GM23338 (cell line): ENCODE data around the gene RECQL5. TPM values are rescaled to one million over a fixed set of nuclear protein-coding genes. Genes with fewer than 3 reads are reported as not detected.

ENCODE experiments used
- ATAC-seq: fragments of 200-7000 bp; cut with Tn5 transposase; 3 replicates; pipeline ENCODE4 v1.9.1; 2020
- DNase-seq: peaks from one replicate; pipeline ENCODE4 v3.0.0-alpha.2; 2015; ENCODE audit warnings: low spot score
- H2AFZ ChIP-seq: fragments of 200-600 bp; sonication (generic); 2 replicates; pipeline ENCODE4 v1.8.0; 2016; ENCODE audit warnings: antibody characterized with exemption, mild to moderate bottlenecking, moderate library complexity
- H3F3A ChIP-seq: fragments of 200-600 bp; sonication (generic); replicated peaks from 2 replicates; pipeline ENCODE4 v1.8.0; 2017; ENCODE audit warnings: antibody characterized with exemption, mixed run types, low read depth
- H3K27ac ChIP-seq: fragments of 200-600 bp; sonication (generic); 2 replicates; pipeline ENCODE4 v1.6.1; 2016; ENCODE audit warnings: low read depth
- H3K27me3 ChIP-seq: fragments of 200-600 bp; sonication (generic); 2 replicates; pipeline ENCODE4 v1.8.0; 2016; ENCODE audit warnings: mild to moderate bottlenecking, mixed run types, moderate library complexity; ENCODE audit not compliant: insufficient read depth
- H3K36me3 ChIP-seq: fragments of 200-600 bp; sonication (generic); 2 replicates; pipeline ENCODE4 v1.8.0; 2016; ENCODE audit warnings: mild to moderate bottlenecking; ENCODE audit not compliant: insufficient read depth
- H3K4me1 ChIP-seq: fragments of 200-600 bp; sonication (generic); 2 replicates; pipeline ENCODE4 v1.8.0; 2016; ENCODE audit warnings: mild to moderate bottlenecking, moderate library complexity; ENCODE audit not compliant: insufficient read depth
- H3K4me2 ChIP-seq: fragments of 200-600 bp; sonication (generic); 2 replicates; pipeline ENCODE4 v1.7.1; 2017; ENCODE audit warnings: mixed run types
- H3K4me3 ChIP-seq: fragments of 200-600 bp; sonication (generic); 2 replicates; pipeline ENCODE4 v1.6.1; 2016; ENCODE audit warnings: mixed run types
- H3K79me2 ChIP-seq: fragments of 200-600 bp; sonication (generic); replicated peaks from 2 replicates; pipeline ENCODE4 v1.8.0; 2017; ENCODE audit warnings: mild to moderate bottlenecking; ENCODE audit not compliant: insufficient read depth
- H3K9me2 ChIP-seq: fragments of 200-600 bp; sonication (generic); 2 replicates; pipeline ENCODE4 v1.8.0; 2017; ENCODE audit not compliant: insufficient read depth
- H4K20me1 ChIP-seq: fragments of 200-600 bp; sonication (generic); replicated peaks from 2 replicates; pipeline ENCODE4 v1.8.0; 2017; ENCODE audit warnings: mild to moderate bottlenecking; ENCODE audit not compliant: insufficient read depth
- H3K27ac Mint-ChIP-seq: 2 replicates; pipeline ENCODE4 v1.8.0; 2020; ENCODE audit warnings: inconsistent platforms, mild to moderate bottlenecking, moderate library complexity, mixed read lengths
- H3K27me3 Mint-ChIP-seq: 3 replicates; pipeline ENCODE4 v1.8.0; 2022; ENCODE audit warnings: low read depth, mild to moderate bottlenecking, moderate library complexity, mixed read lengths, inconsistent platforms; ENCODE audit not compliant: insufficient read depth, poor library complexity
- H3K36me3 Mint-ChIP-seq: 3 replicates; pipeline ENCODE4 v1.8.0; 2021; ENCODE audit warnings: low read depth, mild to moderate bottlenecking, inconsistent platforms, moderate library complexity, mixed read lengths
- H3K4me1 Mint-ChIP-seq: 3 replicates; pipeline ENCODE4 v1.8.0; 2020; ENCODE audit warnings: mild to moderate bottlenecking, inconsistent platforms, mixed read lengths
- H3K4me3 Mint-ChIP-seq: 3 replicates; pipeline ENCODE4 v1.8.0; 2021; ENCODE audit warnings: moderate library complexity, mild to moderate bottlenecking, inconsistent platforms, mixed read lengths
- H3K9me3 Mint-ChIP-seq: 3 replicates; pipeline ENCODE4 v1.8.0; 2020; ENCODE audit warnings: moderate library complexity, mild to moderate bottlenecking, inconsistent platforms, mixed read lengths
- CREB1 ChIP-seq: fragments of 250-450 bp; sonication (Bioruptor Pico); IDR thresholded peaks from 2 replicates; pipeline ENCODE4 v1.5.0; 2020; ENCODE audit warnings: low read depth, mild to moderate bottlenecking, moderate library complexity
- EZH2phosphoT487 ChIP-seq: fragments of 200-600 bp; sonication (generic); IDR thresholded peaks from one replicate; pipeline ENCODE4 v1.8.1; 2018; ENCODE audit warnings: antibody characterized with exemption; ENCODE audit not compliant: unreplicated experiment
- JUNB ChIP-seq: IDR thresholded peaks from one replicate; pipeline ENCODE4 v1.6.1; 2016; ENCODE audit warnings: antibody characterized with exemption; ENCODE audit not compliant: unreplicated experiment
- POLR2AphosphoS5 ChIP-seq: IDR thresholded peaks from 2 replicates; pipeline ENCODE4 v1.6.1; 2016; ENCODE audit warnings: antibody characterized with exemption, low read depth
- STAT1 ChIP-seq: IDR thresholded peaks from one replicate; pipeline ENCODE4 v1.6.1; 2016; ENCODE audit warnings: antibody characterized with exemption; ENCODE audit not compliant: unreplicated experiment
- ZNF331 ChIP-seq: fragments of 250-450 bp; sonication (Bioruptor Pico); IDR thresholded peaks from 2 replicates; pipeline ENCODE4 v1.5.0; 2020; ENCODE audit warnings: low read depth, mild to moderate bottlenecking, moderate library complexity
- polyA plus RNA-seq: library from polyadenylated mRNA; unstranded; fragments of >200 nt; fragmentation: Nextera tagmentation; extraction: Ambion mirVana; gene quantifications from 2 replicates; pipeline ENCODE4 v1.2.1, GENCODE V29; 2016
- total RNA-seq: library from RNA; depleted of rRNA; stranded (reverse); fragments of >200 nt; shearing (Covaris generic); gene quantifications from 2 replicates; pipeline ENCODE4 v1.2.3, GENCODE V29; 2014
- TF ChIP-seq, protein P1 (sequence below), 2 experiments: fragments of 200-600 bp in 1 of 2; sonication (generic) in 1 of 2; conservative IDR thresholded peaks; 2 replicates each; pipeline versions ENCODE4 v1.5.1 to v1.6.1; 2016 to 2017; ENCODE audit warnings: antibody characterized with exemption in 2 of 2, low read depth in 2 of 2, mild to moderate bottlenecking in 2 of 2, moderate library complexity in 1 of 2

Gene RECQL5
- total and polyA plus RNA-seq, 2 experiments from 2014 or later: 20.0 to 23.3 TPM

DNA sequence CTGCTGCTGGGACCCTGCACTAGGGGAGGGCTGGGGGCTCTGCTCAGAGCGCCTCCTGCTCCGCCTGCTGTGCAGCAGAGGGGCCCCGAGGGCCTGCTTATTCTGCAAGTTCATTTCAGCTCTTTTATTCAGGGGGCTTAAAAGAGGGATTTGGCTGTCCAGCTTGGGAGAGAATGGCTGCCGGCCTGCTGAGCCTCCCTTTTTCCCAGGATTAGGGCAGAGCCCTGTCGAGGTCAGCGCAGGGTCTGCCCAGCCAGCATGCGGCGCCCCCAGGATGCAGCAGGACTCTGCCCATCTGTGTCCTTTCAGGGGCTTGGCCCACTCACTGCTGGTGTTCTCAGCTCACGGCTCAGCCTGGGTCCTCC lies 32.6 kb downstream of the RECQL5 start:
- DNase-seq (no peak), ATAC-seq (no peak)
- Histone ChIP-seq H3K4me3 (peak overlapping the region; percentile 43), H3K36me3 (no peaks in the 10 kb centered on the region), H2AFZ (no peak overlapping the region), H3F3A (no peaks in the 10 kb centered on the region), H3K27me3 (no peaks in the 10 kb centered on the region), H3K4me2 (peak overlapping the region; percentile 69), H3K4me1 (peaks cover 9% of the 10 kb centered on the region), H4K20me1 (no peaks in the 10 kb centered on the region; the same call in 1 of the 2 replicates), H3K27ac (no peak overlapping the region), H3K79me2 (no peaks in the 10 kb centered on the region), H3K9me2 (no peaks in the 10 kb centered on the region)
- H3K4me3 Mint-ChIP-seq: no peak overlapping the region
- no peak overlapping the region for H3K27ac Mint-ChIP-seq
- TF ChIP-seq, protein P1, sequence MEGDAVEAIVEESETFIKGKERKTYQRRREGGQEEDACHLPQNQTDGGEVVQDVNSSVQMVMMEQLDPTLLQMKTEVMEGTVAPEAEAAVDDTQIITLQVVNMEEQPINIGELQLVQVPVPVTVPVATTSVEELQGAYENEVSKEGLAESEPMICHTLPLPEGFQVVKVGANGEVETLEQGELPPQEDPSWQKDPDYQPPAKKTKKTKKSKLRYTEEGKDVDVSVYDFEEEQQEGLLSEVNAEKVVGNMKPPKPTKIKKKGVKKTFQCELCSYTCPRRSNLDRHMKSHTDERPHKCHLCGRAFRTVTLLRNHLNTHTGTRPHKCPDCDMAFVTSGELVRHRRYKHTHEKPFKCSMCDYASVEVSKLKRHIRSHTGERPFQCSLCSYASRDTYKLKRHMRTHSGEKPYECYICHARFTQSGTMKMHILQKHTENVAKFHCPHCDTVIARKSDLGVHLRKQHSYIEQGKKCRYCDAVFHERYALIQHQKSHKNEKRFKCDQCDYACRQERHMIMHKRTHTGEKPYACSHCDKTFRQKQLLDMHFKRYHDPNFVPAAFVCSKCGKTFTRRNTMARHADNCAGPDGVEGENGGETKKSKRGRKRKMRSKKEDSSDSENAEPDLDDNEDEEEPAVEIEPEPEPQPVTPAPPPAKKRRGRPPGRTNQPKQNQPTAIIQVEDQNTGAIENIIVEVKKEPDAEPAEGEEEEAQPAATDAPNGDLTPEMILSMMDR (conservative IDR thresholded peaks at IDR 0.05; ENCODE audit: low read depth in 2 of 2): no peak
- TF ChIP-seq JUNB (no peak), POLR2AphosphoS5 (no peak), ZNF331 (CRISPR knock-in tag) (no peak), EZH2phosphoT487 (no peak)
- no peaks in the 10 kb centered on the region for H3K9me3 Mint-ChIP-seq
- peaks cover 22% of the 10 kb centered on the region for H3K4me1 Mint-ChIP-seq
- peaks cover 19% of the 10 kb centered on the region for H3K27me3 Mint-ChIP-seq
- H3K36me3 Mint-ChIP-seq: peaks cover 5% of the 10 kb centered on the region; the same call in 1 of the 3 replicates

DNA sequence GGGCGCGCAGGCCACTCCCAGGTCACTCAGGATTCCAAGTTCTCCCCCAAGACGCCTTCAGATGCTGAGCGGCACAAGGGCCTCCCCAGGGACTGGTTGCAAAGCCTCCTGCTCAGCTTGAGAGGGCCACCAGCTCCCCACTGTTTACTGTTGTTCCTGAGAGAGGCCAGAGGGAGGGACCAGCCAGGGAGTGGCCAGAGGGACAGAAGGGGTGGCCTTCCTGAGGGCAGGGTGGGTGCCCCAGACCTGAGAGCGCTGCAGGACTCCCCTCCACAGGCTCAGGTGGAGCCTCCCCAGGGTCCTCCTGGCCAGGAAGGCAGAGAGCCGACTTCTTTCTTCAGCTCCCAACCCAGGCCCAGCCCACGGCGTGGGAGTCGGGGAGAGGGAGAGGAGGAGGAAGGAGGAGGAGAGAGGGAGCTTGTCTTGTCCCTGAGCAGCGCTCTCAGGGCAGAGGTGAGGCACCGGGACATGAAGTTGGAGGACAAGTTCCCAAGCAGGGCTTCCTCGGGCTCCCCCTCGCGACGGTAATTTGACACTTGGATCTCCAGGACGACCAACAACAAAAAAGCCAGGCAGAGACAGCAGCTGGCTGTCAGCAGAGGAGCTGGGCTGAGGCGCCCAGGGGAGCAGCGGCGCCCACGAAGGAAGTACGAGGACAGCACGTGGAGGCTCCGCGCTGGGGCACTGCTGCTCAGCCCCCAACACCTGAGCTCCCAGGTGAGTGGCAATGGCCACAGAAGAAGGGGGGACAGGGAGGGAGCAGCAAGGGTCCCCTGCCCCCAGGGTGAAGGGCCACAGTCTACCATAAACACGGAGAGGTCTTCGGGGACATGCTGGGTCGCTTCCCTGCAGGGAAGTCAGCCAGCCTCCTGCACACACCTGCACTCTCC lies 33.2 kb downstream of the RECQL5 start:
- H3K27ac Mint-ChIP-seq: no peak overlapping the region
- DNase-seq (peak; percentile 97), ATAC-seq (peak; percentile 80)
- H3K4me3 ChIP-seq: peak overlapping the region; percentile 43
- H3K9me3 Mint-ChIP-seq: no peaks in the 10 kb centered on the region
- TF ChIP-seq, protein P1 (conservative IDR thresholded peaks at IDR 0.05; ENCODE audit: low read depth in 2 of 2): peak; percentile 65 to 77
- TF ChIP-seq CREB1 (CRISPR knock-in tag) (0 out of 2 replicates have a peak, but pooled peaks have one; percentile 7), STAT1 (no peak)
- no peak overlapping the region for H3K27ac ChIP-seq
- no peaks in the 10 kb centered on the region for H3F3A ChIP-seq
- H3K36me3 Mint-ChIP-seq: peaks cover 5% of the 10 kb centered on the region; the same call in 1 of the 3 replicates
- peaks cover 9% of the 10 kb centered on the region for H3K4me1 ChIP-seq
- H4K20me1 ChIP-seq: no peaks in the 10 kb centered on the region; the same call in 1 of the 2 replicates
- H3K79me2 ChIP-seq: no peaks in the 10 kb centered on the region
- H3K36me3 ChIP-seq: no peaks in the 10 kb centered on the region
- no peaks in the 10 kb centered on the region for H3K9me2 ChIP-seq
- H3K4me1 Mint-ChIP-seq: peaks cover 22% of the 10 kb centered on the region
- peak overlapping the region; percentile 69 for H3K4me2 ChIP-seq
- H3K4me3 Mint-ChIP-seq: peak overlapping the region; percentile 37
- no peak overlapping the region for H2AFZ ChIP-seq
- no peaks in the 10 kb centered on the region for H3K27me3 ChIP-seq
- H3K27me3 Mint-ChIP-seq: peaks cover 21% of the 10 kb centered on the region
